PFSK-1 (cell line): ENCODE measurements around the gene SKAP1.

Experiments
- FOXP2 ChIP-seq: optimal IDR thresholded peaks from 2 replicates; pipeline ENCODE3; 2011; ENCODE audit warnings: borderline replicate concordance, control low read depth, inconsistent platforms; ENCODE audit not compliant: insufficient read depth; ENCODE audit errors: extremely low read length, extremely low read depth
- POLR2AphosphoS5 ChIP-seq: IDR thresholded peaks from 2 replicates; pipeline ENCODE4 v1.6.1; 2012; ENCODE audit warnings: low read depth, mild to moderate bottlenecking, control low read depth, low read length, moderate library complexity
- SIN3A ChIP-seq: IDR thresholded peaks from 2 replicates; pipeline ENCODE4 v1.6.1; 2012; ENCODE audit warnings: mild to moderate bottlenecking, low read length, moderate library complexity, borderline replicate concordance; ENCODE audit not compliant: insufficient read depth
- TAF1 ChIP-seq: IDR thresholded peaks from 2 replicates; pipeline ENCODE4 v1.6.1; 2012; ENCODE audit warnings: low read length, control low read depth, borderline replicate concordance; ENCODE audit not compliant: insufficient read depth
- TF ChIP-seq, protein P1 (sequence below), 2 experiments: IDR thresholded peaks; 2 replicates each; pipeline versions ENCODE4 v1.6.1 to v1.8.0; 2011 to 2012; ENCODE audit warnings: low read depth in 2 of 2, low read length in 2 of 2, control low read depth in 1 of 2, inconsistent platforms in 1 of 2, mild to moderate bottlenecking in 1 of 2, moderate library complexity in 1 of 2; ENCODE audit not compliant: insufficient read depth in 1 of 2

Gene SKAP1

DNA sequence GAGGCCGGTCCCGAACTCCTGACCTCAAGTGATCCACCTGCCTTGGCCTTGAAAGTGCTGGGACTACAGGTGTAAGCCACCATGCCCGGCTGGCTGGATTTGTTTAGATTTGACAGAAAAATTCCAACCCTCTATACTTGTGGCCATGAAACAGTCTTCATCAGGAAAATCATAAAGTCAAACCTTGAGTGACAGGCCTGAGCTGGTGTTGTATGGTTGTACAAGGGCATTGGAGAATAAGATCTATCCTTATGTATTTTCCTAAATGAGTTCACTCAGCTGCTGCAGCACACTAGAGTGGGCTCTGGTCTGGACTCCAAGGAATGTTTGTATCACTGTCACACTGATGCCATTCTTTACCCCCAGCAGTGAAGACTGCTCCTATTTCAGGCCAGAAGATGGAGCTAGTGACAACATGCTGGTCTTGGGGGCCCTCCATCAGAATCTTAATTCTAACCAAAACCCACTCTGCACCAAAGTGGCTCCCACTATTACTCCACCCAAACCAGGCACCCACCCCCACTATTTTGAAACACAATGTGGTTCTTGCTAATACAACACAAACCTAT is 295.0 kb downstream of the SKAP1 start:
- TF ChIP-seq SIN3A (no peak), FOXP2 (no peak), POLR2AphosphoS5 (no peak), TAF1 (no peak)
- TF ChIP-seq, protein P1, sequence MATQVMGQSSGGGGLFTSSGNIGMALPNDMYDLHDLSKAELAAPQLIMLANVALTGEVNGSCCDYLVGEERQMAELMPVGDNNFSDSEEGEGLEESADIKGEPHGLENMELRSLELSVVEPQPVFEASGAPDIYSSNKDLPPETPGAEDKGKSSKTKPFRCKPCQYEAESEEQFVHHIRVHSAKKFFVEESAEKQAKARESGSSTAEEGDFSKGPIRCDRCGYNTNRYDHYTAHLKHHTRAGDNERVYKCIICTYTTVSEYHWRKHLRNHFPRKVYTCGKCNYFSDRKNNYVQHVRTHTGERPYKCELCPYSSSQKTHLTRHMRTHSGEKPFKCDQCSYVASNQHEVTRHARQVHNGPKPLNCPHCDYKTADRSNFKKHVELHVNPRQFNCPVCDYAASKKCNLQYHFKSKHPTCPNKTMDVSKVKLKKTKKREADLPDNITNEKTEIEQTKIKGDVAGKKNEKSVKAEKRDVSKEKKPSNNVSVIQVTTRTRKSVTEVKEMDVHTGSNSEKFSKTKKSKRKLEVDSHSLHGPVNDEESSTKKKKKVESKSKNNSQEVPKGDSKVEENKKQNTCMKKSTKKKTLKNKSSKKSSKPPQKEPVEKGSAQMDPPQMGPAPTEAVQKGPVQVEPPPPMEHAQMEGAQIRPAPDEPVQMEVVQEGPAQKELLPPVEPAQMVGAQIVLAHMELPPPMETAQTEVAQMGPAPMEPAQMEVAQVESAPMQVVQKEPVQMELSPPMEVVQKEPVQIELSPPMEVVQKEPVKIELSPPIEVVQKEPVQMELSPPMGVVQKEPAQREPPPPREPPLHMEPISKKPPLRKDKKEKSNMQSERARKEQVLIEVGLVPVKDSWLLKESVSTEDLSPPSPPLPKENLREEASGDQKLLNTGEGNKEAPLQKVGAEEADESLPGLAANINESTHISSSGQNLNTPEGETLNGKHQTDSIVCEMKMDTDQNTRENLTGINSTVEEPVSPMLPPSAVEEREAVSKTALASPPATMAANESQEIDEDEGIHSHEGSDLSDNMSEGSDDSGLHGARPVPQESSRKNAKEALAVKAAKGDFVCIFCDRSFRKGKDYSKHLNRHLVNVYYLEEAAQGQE (IDR thresholded peaks at IDR 0.05; ENCODE audit: insufficient read depth in 1 of 2, low read depth in 2 of 2, low read length in 2 of 2): no peak

DNA sequence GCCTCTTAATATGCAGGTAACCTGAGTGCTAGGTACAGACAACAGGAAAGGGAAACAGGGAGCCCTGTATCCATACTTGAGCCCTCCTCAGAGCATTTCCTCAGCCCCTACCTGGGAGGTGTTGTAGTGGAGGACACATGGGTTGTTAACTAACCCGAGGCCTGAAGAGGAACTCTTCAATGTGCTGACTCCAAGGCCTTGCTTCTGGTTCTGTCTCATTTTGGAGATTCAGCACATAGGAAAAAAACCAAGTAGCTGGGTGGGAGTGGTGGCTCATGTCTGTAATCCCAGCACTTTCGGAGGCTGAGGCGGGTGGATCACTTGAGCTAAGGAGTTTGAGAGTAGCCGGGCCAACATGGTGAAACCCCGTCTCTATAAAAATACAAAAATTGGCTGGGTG is 297.6 kb downstream of the SKAP1 start:
- TF ChIP-seq SIN3A: no peak
- TF ChIP-seq, protein P1 (IDR thresholded peaks at IDR 0.05; ENCODE audit: insufficient read depth in 1 of 2, low read depth in 2 of 2, low read length in 2 of 2): no peak
- TF ChIP-seq POLR2AphosphoS5: no peak
- no peak for TF ChIP-seq FOXP2
- TF ChIP-seq TAF1: no peak

DNA sequence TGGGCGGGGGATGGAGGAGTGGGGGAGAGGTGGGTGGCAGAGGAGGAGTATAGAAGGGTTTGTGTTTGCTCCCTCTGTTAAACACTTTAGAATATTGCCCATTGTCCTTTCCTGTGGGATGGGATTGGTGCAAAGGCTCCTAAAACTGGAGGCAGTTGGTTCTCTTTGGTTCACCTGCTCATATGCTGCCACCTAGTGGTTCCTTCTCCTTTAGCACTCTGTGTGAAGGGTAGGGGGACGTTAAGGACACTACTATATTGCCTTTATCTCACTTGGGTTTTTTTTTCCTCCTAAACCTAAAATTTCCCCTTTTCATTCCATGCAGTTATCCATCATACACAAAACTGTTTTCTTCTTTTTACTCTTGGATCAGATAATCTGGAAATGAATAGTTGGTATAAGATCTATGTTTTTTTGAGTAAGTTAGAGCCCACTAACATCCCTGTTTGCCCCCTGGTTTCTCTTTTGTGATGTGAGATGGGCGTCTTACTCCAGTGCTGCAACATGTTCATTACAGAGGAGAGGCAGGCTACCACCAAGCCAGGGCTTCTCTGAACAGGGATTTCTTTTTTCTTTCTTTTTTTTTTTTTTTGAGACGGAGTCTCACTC is 298.7 kb downstream of the SKAP1 start:
- TF ChIP-seq POLR2AphosphoS5: no peak
- TF ChIP-seq TAF1: no peak
- no peak for TF ChIP-seq SIN3A
- no peak for TF ChIP-seq FOXP2
- TF ChIP-seq, protein P1 (IDR thresholded peaks at IDR 0.05; ENCODE audit: insufficient read depth in 1 of 2, low read depth in 2 of 2, low read length in 2 of 2): no peak

DNA sequence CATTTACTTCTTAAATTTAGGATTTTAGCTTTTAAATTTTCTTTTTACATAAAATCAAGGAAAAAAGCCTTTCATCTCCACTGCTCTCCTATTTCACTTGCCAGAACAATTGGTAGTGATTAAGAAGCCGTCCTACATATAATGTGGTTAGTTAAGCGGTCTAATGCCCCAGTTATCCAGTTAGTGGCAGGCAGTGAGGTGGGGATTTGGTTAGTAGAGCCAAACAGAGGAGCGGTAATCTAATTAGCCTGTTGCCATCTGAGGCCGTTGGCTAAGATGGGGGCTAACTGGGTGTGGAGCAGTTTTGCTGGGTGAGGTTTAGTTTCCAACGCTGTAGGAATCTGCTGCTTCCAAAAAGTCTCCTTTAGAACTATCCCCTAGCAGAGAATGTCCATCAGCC is 300.0 kb downstream of the SKAP1 start:
- TF ChIP-seq, protein P1 (IDR thresholded peaks at IDR 0.05; ENCODE audit: insufficient read depth in 1 of 2, low read depth in 2 of 2, low read length in 2 of 2): no peak
- TF ChIP-seq FOXP2 (no peak), SIN3A (no peak), POLR2AphosphoS5 (no peak), TAF1 (no peak)

DNA sequence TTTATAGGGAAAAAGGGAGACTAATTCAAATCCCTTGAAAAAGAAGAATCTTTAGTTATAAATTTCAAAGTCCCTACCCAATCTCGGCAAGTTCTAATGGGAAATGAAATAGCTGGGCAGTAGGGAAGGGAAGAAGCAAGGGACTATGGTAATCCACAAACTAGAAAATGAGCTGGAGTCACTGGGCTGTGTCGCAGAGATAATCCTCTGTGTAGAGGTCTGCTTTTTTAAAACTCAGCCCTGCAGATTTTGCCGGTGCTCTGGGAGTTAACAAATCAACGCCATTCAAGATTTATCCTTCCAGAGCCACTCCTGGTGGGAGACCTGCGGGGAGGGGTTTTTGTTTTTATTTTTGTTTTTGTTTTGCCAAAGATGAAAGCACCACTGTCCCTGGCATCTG is 301.6 kb downstream of the SKAP1 start:
- TF ChIP-seq TAF1 (no peak), POLR2AphosphoS5 (no peak), FOXP2 (no peak), SIN3A (no peak)
- TF ChIP-seq, protein P1 (IDR thresholded peaks at IDR 0.05; ENCODE audit: insufficient read depth in 1 of 2, low read depth in 2 of 2, low read length in 2 of 2): no peak
